Left colon (tissue), 2 donors: ENCODE results near the gene RAP1GAP2. TPM values are rescaled to one million over a fixed set of nuclear protein-coding genes. Genes with fewer than 3 reads are reported as not detected.
"Not testable (repeated sequence)": the region's sequence is repeated elsewhere in the genome, so short reads cannot be mapped to it uniquely, and the experiment has no call there.

ENCODE experiments used
- ATAC-seq: fragments of 200-7000 bp; cut with Tn5 transposase; one replicate; pipeline ENCODE4 v1.9.1; 2020; ENCODE audit warnings: mild to moderate bottlenecking, moderate library complexity
- DNase-seq, 2 donors: peaks; one replicate each; pipeline ENCODE4 v3.0.0-alpha.2; 2020
- intact Hi-C, 2 donors: fragments of 100-400 bp; cut with DNase I in 1 of 2; cut with micrococcal nuclease in 1 of 2; formaldehyde crosslinking; loops; one replicate each; pipeline versions ENCODE4 v1.11.2 to v1.14.0; 2022; cut with DNase I, micrococcal nuclease
- total RNA-seq, 2 donors: library from RNA; stranded (reverse); fragmentation: NEBNext Ultra II Directional; extraction: Animal tissue kit (Norgen Biotek cat#: 25700); gene quantifications; one replicate each; pipeline ENCODE4 v1.2.1, GENCODE V29; 2021
- donor health status: DM: no; HTN: no; CAD: no.
- donor health status: DM: yes; HTN: yes; CAD: no.

Gene RAP1GAP2
- total RNA-seq, 2 donors from 2014 or later: 40.8 to 55.2 TPM

DNA sequence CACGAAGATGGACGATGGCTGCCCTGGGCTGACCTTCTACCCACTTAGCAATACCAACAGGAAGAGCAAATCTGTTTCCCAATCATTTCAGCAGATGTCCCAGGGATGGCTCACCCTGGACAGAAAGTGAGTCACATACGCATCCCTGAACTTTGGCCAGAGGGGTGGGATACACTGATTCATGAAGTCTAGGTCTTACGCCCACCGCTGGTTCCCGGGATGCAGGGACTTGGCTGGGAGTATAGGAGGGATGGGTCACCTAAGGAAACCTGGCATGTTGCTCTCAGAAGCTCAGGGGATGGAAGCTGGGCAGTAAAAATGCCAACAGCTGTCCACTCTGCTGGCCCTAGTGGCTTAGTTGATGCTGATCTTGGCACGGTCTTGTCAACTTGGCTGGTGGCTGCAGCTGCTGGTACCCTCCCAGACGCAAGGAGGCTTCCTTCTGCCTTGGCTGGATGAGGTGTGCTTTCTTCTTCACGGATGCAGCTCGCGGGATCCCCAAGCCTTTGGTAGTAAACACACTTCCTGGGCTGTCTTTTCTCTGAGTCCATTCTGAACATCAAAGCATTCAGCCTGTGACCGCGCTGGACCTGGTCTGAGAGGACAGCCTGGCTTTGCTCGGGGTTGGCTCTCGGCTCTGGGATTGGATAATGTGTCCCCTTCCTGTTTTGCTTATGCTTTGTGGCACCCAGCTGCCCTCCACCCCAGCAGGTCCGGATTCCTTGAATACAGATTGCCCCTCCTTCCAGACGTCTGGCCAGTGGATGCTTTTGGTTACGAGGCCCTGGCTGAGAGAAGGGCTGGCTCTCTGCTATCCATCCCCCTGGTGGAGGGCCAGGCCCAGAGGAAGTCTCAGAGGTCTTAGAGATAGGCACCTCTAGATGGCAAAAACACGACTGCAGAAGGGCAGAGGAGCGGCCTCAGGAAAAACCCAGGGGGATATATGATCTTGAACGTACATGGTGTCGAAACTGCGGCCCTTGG is 71.5 kb downstream of the RAP1GAP2 start:
- intact Hi-C loops: no loop called here
- no peak for DNase-seq
- no peak for ATAC-seq

DNA sequence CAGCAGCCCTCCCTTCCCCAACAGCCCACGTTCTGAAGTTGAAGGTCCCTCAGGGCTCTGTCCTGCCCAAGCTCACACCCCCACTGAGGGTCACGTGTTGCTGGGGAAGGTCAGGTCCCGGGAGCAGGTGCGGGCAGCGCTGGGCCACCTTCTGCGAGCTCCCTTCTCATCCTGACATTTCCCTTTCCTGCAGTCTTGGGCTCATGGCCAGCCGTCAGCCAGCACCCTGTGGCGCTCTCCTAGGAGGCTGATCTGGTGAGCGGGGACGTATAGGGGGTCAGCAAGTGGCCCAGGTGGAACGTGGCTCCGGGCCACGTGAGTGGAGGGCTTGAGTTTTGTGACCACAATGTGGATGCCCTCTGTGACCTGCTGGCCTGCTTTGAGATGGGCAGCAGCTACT is 73.4 kb downstream of the RAP1GAP2 start:
- ATAC-seq (no peak), DNase-seq (no peak)
- intact Hi-C loops: no loop called here

DNA sequence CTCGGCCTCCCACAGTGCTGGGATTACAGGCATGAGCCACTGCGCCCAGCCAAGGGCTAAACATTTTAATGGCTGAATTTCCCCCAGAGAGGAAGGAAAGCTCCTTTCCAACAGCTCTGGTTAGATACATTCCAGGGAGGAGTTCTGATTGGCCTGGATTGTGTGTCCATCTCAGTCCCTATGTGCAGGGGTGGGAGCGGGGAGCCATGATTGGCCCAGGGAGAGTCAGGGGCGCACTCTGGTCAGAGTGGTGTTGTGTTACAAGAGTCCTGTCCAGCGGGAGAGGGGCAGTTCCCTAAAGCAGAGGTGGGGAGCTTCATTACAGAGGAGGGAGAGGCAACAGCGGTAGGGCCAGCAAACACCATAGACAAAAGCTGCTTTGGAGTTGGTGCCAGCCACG is 75.0 kb downstream of the RAP1GAP2 start:
- intact Hi-C loops: no loop called here
- no peak for ATAC-seq
- DNase-seq: no peak

DNA sequence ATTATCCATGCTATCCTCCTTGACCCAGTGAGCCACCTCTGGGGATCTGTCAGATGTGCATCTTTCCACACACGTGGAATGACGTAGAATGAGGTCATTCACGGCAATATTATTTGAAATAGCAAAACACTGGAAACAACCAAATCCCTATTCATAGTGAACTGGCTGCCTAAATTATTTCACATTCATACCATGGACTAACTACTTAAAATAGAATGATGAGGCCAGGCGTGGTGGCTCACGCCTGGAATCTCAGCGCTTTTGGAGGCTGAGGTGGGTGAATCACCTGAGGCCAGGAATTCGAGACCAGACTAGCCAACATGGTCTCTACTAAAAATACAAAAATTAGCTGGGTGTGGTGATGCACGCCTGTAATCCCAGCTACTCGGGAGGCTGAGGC is 75.5 kb downstream of the RAP1GAP2 start:
- DNase-seq (no peak), ATAC-seq (no peak)
- intact Hi-C loops: no loop called here

DNA sequence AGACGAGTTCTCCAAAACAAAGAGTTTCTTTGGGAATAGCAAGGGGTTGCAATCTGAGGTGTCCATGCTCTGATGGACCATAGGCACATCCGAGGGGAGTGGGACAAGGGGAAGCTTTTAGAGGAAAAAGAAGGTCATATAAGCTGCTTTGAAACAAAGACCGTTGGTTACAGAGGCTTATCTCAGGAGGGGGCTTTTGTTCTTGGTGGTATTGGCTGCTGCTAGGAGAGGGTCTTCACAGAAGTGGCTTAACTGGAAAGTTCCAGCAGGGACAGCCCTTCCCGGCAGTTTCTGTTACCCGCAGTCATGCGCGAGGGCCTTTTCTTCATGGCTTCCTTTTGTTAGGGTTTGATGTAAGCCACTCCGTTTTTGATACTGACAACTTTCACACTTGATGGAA is 76.0 kb downstream of the RAP1GAP2 start:
- ATAC-seq: no peak
- intact Hi-C loops: no loop called here
- DNase-seq: no peak

DNA sequence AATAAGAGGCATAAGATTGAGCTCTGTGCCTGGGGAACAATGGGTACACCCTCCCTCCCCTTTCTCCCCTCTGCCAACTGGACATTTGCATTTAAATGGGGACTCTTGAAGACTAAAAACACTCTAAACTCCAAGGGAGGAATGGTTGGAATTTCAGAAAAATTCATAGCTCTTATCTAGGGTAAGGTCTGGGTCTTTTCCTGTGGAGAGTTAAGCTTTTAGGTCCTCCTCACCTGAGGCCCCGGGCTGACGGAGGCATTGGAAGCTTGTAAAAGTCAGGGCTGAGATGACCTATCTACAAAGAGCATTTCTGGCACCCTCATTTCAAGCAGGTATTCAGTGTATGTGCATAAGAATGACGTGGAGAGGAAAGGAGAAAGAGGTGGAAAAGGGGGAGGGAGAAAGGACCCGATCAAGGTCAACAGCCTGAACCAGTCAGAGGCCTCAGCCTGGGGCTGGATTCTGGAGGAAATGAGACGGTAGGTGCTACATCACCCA is 78.0 kb downstream of the RAP1GAP2 start:
- intact Hi-C loops: no loop called here
- no peak for DNase-seq
- ATAC-seq: no peak

DNA sequence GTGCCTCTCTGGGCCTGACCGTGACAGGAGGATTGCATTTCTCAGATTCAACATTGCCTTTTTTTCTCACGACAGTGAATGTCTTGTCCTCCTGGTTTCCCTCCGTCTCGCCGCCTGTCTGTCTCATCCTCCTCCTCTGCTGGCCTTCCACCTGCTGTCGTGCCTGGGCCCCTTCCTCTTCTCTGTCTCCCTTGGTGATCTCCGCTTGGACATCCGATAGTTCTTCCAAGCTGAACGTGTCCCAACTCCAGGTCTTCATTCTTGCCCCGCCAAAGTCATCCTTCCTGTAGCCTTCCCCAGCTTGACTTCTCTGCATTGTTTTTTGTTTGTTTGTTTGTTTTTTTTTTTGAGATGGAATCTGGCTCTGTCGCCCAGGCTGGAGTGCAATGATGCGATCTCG is 79.4 kb downstream of the RAP1GAP2 start:
- DNase-seq: no peak
- no peak for ATAC-seq
- intact Hi-C loops: no loop called here

DNA sequence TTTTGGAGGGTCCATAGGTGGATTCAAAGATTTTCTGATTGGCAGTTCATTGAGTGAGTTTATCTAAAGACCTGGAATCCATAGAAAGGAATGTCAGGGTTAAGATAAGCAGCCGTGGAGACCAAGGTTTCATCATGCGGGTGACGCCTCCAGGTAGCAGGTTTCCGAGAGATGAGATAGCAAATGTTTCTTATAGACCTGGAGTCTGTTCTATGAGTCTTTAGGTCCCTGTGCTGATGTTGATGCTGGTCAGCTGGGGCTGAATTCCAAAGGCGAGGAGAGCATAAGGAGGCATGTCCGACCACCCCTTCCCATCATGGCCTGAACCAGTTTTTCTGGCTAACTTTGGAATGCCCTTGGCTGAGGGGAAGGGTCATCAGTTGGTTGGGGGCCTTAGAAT is 80.2 kb downstream of the RAP1GAP2 start:
- DNase-seq: no peak
- no peak for ATAC-seq
- intact Hi-C loops: no loop called here

DNA sequence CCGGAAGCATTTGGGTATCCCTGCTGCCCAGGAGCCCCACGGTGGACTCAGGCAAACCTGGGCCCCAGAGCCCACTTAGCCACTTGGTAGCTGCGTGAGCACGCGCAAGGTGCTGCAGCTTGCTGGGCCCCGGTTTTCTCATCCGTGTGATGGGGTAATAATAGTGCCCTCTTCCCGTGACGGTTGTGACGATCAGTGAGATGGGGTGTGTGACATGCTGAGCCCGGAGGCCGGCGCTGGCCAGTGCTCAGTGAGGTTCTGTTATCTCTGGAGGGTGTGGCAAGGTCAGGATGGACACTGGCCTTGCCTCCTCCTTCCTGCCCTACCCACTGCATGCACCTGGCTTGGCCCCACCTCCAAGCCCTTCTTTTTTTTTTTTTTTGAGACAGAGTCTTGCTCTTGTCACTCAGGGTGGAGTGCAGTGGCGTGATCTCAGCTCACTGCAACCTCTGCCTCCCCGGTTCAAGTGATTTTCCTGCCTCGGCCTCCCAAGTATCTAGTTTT is 82.6 kb downstream of the RAP1GAP2 start:
- DNase-seq (no peak), ATAC-seq (peak; percentile 69)
- intact Hi-C loops: no loop called here

DNA sequence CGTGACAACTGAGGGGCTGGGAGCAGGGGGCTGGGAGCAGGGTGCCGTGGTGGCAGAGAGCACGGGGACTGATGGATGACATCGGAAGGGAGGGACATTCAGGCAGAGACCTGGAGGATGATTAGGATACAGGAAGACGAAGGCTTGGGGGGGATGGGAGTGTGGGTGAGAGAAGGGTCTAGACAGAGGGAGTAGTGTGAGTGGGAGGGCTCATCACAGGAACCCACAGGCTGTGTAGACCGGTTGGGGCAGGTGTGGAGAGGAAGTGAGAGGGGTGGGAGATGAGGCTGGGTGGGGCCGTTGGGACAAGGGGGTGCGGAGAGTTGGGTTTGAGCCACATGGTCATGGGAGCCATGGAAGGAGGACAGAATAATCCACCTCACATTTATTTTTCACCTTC is 83.8 kb downstream of the RAP1GAP2 start:
- no peak for ATAC-seq
- DNase-seq: no peak
- intact Hi-C loops: no loop called here

DNA sequence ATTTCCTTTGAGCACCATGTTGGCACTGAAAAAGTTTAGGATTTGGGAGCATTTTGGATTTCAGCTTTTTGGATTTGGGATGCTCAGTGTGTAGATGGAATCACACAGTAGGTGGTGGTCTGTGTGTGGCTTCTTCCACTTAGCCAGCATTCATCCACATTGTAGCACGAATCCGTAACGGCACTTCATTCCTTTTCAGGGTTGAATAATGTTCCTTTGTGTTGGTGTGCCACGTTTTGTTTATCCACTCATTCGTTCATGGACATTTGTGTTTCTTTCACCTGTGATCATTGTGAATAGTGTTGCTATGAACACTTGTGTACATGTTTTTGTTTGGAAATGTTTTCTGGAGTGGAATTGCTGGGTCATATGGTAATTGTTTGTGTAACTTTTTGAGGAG is 85.1 kb downstream of the RAP1GAP2 start:
- intact Hi-C loops: no loop called here
- no peak for ATAC-seq
- no peak for DNase-seq

DNA sequence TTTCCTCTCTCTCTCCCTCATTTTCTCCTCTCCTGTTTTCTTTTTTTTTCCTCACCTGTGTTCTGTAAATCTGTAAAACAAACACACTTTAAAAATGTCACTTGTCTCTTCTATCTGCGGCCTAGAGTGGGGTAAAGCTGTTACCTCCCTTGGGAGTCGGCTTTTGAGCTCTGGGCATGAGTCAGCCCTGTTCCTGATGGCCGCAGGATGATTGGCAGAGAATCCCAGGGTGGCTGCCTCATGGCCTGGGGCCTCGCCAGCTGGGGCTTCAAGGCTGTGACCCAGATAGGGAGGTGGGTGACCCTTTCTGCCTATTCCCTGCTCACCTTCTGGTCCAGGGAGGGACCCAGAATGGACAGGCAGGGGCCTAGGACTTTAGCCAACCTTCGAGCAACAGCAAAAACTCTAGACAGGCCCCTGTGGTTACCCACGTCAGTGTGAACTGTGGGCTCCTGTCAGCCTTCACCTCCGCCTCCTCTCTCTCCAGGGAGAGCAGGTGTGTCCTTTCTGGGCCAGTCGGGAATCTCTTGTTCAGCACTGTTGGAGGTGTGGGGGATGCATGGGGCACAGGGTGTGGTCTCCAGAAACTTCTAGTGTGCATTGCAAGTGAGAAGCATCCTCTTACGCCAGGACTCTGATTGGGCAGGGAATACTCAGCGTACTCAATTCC is 87.4 kb downstream of the RAP1GAP2 start:
- ATAC-seq (peak; percentile 49), DNase-seq (no peak)
- intact Hi-C loops: no loop called here

DNA sequence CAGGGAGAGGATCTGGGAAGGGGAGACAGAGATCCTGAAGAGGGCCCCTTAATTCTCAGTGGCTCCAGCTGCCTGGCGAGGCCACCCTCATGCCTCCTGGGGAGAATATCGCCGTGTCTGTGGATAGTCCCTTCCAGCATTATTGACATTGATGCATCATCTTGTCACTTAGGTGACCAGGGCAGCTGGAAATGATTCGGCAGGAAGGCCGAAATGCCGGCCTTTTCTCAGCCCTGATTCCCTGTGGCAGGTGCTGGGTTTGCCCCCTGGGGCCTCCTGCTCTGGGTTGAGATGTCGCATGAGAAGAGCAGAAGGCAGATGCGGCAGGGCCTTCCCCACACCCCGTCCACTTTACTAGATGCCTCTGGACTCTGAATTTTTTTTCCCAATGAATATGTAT is 89.5 kb downstream of the RAP1GAP2 start:
- no peak for DNase-seq

DNA sequence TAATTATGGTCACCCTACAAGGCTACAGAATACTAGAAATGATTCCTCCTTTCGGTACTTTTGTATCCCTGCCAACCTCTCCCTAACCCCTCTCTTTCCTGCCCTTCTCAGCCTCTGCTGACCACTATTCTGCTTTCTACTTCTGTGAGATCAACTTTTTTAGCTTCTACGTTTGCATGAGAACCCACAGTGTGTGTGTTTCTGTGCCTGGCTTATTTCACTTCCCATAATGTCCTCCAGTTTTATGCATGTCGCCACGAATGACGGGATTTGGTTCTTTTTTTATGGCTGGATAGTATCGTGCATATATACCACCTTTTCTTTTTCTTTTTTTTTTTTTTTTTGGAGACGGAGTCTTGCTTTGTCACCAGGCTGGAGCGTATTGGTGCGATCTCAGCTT is 92.1 kb downstream of the RAP1GAP2 start:
- intact Hi-C loops: no loop called here
- ATAC-seq (no peak), DNase-seq (no peak)

More for the DNA sequence above, 89.5 kb downstream of the RAP1GAP2 start:
- intact Hi-C loops: no loop called here
- no peak for ATAC-seq

DNA sequence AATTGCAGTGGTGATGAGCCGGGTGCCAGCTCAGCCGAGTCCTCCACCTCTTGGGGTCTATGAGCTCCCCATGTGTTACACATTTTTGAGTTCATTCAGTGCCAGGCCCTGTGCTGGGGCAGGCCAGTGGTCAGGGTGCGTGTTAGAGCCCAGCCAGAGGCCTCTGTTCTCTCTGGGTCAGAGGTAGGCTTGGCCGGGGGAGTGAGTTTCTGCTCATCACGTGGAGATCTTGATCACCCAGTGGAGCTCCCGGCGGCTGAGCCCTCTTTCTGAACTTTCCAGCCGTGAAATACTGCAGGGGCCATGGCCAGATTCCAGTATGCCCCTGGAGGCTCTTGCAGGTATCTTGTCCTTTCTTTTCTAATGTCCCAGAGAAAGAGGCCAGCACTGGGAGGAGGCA is 93.0 kb downstream of the RAP1GAP2 start:
- ATAC-seq: no peak
- DNase-seq: no peak
- intact Hi-C loops: no loop called here

DNA sequence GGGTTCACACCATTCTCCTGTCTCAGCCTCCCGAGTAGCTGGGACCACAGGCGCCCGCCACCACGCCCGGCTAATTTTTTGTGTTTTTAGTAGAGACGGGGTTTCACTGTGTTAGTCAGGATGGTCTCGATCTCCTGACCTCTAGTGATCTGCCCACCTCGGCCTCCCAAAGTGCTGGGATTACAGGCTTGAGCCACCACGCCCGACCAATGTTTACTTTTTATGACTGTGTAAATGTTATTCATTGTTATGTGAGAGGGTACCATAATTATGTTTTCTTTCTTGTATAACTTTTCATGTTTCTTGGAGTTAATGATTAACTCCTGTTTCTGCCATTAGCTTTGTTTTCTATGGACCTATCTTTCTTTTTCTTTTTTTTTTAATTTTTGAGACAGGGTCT is 94.5 kb downstream of the RAP1GAP2 start:
- peak; percentile 55 for ATAC-seq
- DNase-seq, intact Hi-C loops: not testable (repeated sequence)

DNA sequence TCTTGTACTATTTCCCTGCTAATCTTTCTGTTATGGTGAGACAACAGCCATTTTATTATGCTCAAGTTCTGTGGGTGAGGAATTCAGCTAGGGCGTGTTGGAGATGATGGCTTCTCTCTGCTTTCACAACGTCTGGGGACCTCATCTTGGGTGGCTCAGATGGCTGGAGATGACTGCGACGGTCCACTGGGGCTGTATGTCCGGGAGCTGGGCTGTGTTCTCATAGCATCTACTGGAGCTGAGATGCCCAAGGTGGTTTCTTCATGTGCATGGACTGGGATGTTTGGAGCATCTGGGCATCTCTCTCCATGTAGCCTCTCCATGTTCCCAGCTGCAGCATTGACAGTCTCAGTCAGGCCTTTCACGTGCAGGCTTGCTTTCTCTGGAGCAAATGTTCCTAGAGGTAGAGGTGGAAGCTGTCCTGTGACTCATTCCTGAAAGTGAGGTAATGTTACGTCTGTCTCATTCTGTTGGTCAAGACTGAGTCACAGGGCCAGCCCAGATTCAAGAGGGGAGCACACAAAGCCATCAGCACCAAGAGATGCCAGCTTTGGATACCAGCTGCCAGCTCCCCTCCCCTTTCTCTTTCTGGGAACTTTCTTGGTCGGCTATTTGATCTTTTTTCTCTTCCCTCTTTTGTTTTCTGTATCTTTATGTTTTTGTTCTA is 96.2 kb downstream of the RAP1GAP2 start:
- DNase-seq (no peak), ATAC-seq (peak; percentile 25)
- intact Hi-C loops: no loop called here

DNA sequence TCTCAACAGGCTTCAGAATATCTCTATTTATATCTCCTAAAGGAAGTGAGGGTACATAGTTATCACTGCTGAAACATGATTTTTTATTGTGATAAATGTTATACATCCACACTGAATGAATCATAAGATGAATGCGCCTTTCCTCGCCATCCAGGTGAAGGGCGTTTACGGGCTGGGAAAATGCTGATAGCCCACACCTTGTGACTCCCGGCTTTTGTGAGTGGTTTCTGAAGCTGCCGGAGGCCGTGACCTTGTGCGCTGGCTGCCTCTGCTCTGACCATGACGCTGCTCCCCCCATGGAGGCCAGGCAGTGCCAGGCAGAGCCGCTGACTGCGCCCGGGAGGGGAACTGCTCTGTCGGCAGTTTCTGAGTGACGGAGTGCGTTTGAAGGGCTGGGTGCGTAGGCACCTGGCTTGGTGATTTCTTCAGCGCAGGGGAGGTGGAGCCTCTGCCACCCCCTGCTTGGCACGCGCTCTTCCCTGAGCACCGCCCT is 97.2 kb downstream of the RAP1GAP2 start:
- ATAC-seq (peak; percentile 84), DNase-seq (peak; percentile 71 to 77)
- intact Hi-C loops: no loop called here

DNA sequence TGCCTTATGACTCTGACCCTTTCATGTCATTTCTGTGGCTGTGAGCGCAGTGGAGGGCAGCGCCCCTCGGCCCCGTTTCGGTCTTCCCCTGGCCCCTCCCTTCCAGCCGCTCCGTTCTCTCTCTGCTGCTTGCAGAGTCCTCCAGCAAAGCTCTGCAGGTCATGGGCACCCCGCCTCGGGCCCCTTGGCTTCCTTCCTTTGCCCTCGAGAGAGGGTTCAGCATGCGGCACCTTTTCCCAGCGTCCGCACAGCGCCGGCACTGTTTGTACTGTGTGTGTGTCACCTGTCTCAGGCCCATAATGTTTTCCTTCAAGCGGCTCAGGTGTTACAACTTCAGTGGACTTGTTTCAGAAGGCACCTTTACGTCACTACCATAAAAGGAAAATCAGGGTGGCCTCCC is 98.5 kb downstream of the RAP1GAP2 start:
- ATAC-seq (peak; percentile 39), DNase-seq (peak; percentile 41 to 60)
- intact Hi-C loops: no loop called here
